ENCODE measurements around the gene GRIK1.

- TF ChIP-seq, protein P1, sequence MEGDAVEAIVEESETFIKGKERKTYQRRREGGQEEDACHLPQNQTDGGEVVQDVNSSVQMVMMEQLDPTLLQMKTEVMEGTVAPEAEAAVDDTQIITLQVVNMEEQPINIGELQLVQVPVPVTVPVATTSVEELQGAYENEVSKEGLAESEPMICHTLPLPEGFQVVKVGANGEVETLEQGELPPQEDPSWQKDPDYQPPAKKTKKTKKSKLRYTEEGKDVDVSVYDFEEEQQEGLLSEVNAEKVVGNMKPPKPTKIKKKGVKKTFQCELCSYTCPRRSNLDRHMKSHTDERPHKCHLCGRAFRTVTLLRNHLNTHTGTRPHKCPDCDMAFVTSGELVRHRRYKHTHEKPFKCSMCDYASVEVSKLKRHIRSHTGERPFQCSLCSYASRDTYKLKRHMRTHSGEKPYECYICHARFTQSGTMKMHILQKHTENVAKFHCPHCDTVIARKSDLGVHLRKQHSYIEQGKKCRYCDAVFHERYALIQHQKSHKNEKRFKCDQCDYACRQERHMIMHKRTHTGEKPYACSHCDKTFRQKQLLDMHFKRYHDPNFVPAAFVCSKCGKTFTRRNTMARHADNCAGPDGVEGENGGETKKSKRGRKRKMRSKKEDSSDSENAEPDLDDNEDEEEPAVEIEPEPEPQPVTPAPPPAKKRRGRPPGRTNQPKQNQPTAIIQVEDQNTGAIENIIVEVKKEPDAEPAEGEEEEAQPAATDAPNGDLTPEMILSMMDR (IDR thresholded peaks at IDR 0.05) = no peak
- no peak for TF ChIP-seq EZH2 (IDR thresholded peaks at IDR 0.05; ENCODE audit: borderline replicate concordance, insufficient read depth, low read depth, low read length, poor library complexity, severe bottlenecking)
Observed at GRCh38 chr21:29642551-29643245, 297.1 kb downstream of the GRIK1 start.
